ENCODE results near the gene ZMYND11.
"Not testable (repeated sequence)": the region's sequence is repeated elsewhere in the genome, so short reads cannot be mapped to it uniquely, and the experiment has no call there.

ZMYND11 gene

GRCh38 chr10:283140-283479 is 147.9 kb downstream of the ZMYND11 start:
- DNase-seq (ENCODE audit: low read depth): no peak

- no peak for DNase-seq (ENCODE audit: low read depth)
Observed at GRCh38 chr10:283916-284356, 148.7 kb downstream of the ZMYND11 start.

- no peak for DNase-seq (ENCODE audit: low read depth)
Observed at GRCh38 chr10:285216-285615, 150.0 kb downstream of the ZMYND11 start.

GRCh38 chr10:287026-287709 is 151.9 kb downstream of the ZMYND11 start:
- no peak for DNase-seq (ENCODE audit: low read depth)

- DNase-seq (ENCODE audit: low read depth): no peak
Observed at GRCh38 chr10:287814-288213, 152.6 kb downstream of the ZMYND11 start.

- no peak for DNase-seq (ENCODE audit: low read depth)
Observed at GRCh38 chr10:288316-289200, 153.3 kb downstream of the ZMYND11 start.

GRCh38 chr10:289581-289980 is 154.3 kb downstream of the ZMYND11 start:
- no peak for DNase-seq (ENCODE audit: low read depth)

GRCh38 chr10:290026-290725 is 154.9 kb downstream of the ZMYND11 start:
- DNase-seq (ENCODE audit: low read depth): no peak

GRCh38 chr10:293636-294035 is 158.4 kb downstream of the ZMYND11 start:
- no peak for DNase-seq (ENCODE audit: low read depth)

- no peak for DNase-seq (ENCODE audit: low read depth)
Observed at GRCh38 chr10:297567-297966, 162.3 kb downstream of the ZMYND11 start.

- no peak for DNase-seq (ENCODE audit: low read depth)
Observed at GRCh38 chr10:298033-298432, 162.8 kb downstream of the ZMYND11 start.

- no peak for DNase-seq (ENCODE audit: low read depth)
Observed at GRCh38 chr10:299512-299911, 164.3 kb downstream of the ZMYND11 start.

GRCh38 chr10:299969-300368 is 164.7 kb downstream of the ZMYND11 start:
- no peak for DNase-seq (ENCODE audit: low read depth)

GRCh38 chr10:300580-300979 is 165.3 kb downstream of the ZMYND11 start:
- DNase-seq (ENCODE audit: low read depth): not testable (repeated sequence)

GRCh38 chr10:301536-301935 is 166.3 kb downstream of the ZMYND11 start:
- no peak for DNase-seq (ENCODE audit: low read depth)
